ENCODE results near the gene VPS39.

DNA sequence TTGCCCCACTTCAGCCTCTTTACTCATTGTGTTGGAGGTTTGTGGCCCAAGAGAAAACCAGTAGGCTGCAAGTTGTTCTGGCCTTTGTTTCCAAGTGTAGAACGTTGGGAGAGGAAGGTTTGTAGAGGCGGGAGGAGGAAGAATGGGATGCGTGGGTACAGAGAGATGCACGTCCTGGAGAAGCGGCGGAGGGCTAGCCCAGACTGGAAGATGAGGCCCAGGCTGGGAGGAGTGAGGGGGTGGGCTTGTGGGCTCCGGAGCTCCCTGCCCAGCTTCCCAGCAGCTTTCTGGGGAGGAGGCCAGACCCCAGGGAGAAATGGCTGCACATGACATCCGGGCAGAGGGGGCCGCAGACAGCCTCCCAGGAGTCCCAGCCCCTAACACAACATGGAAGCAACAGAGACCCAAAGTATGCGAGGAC is 57.0 kb downstream of the VPS39 start:
- TF ChIP-seq, protein P1, sequence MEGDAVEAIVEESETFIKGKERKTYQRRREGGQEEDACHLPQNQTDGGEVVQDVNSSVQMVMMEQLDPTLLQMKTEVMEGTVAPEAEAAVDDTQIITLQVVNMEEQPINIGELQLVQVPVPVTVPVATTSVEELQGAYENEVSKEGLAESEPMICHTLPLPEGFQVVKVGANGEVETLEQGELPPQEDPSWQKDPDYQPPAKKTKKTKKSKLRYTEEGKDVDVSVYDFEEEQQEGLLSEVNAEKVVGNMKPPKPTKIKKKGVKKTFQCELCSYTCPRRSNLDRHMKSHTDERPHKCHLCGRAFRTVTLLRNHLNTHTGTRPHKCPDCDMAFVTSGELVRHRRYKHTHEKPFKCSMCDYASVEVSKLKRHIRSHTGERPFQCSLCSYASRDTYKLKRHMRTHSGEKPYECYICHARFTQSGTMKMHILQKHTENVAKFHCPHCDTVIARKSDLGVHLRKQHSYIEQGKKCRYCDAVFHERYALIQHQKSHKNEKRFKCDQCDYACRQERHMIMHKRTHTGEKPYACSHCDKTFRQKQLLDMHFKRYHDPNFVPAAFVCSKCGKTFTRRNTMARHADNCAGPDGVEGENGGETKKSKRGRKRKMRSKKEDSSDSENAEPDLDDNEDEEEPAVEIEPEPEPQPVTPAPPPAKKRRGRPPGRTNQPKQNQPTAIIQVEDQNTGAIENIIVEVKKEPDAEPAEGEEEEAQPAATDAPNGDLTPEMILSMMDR (IDR thresholded peaks at IDR 0.05), result no peak
- TF ChIP-seq POLR2A (IDR thresholded peaks at IDR 0.05), result no peak

Measured in testis (tissue), 2 donors.